Natural killer cell (primary cell): Measurements from ENCODE around the gene CLEC4M. TPM values are rescaled to one million over a fixed set of nuclear protein-coding genes. Genes with fewer than 3 reads are reported as not detected.
"Not testable (repeated sequence)": the region's sequence is repeated elsewhere in the genome, so short reads cannot be mapped to it uniquely, and the experiment has no call there.

Experiments
- ATAC-seq, 3 donors: fragments of 150-1000 bp in 2 of 3; fragments of 200-7000 bp in 1 of 3; cut with Tn5 transposase; 1 replicate in 1 of 3; 2 replicates in 2 of 3; pipeline ENCODE4 v1.10.0; 2021; ENCODE audit warnings: mild to moderate bottlenecking in 2 of 3, moderate library complexity in 2 of 3
- DNase-seq, 2 donors: peaks; one replicate each; pipeline versions ENCODE4 v3.0.0 to v3.0.0-alpha.2; 2013 to 2021; ENCODE audit warnings: mixed read lengths in 1 of 2
- H3K27ac ChIP-seq: one replicate; pipeline ENCODE4 v1.5.1; 2013; ENCODE audit warnings: mild to moderate bottlenecking, low read length
- H3K27me3 ChIP-seq: one replicate; pipeline ENCODE4 v1.6.1; 2013; ENCODE audit warnings: low read length; ENCODE audit not compliant: control insufficient read depth, insufficient read depth
- H3K36me3 ChIP-seq: one replicate; pipeline ENCODE4 v1.6.1; 2013; ENCODE audit warnings: low read length; ENCODE audit not compliant: control insufficient read depth, insufficient read depth
- H3K4me1 ChIP-seq: one replicate; pipeline ENCODE4 v1.6.1; 2013; ENCODE audit warnings: low read length; ENCODE audit not compliant: control insufficient read depth, insufficient read depth
- H3K4me3 ChIP-seq: one replicate; pipeline ENCODE4 v1.5.1; 2013; ENCODE audit warnings: low read length
- H3K9me3 ChIP-seq: one replicate; pipeline ENCODE4 v1.6.1; 2013; ENCODE audit warnings: low read length; ENCODE audit not compliant: control insufficient read depth, insufficient read depth
- H3K27ac Mint-ChIP-seq, 2 donors: one replicate each; pipeline ENCODE4 v1.8.0; 2022; ENCODE audit warnings: mild to moderate bottlenecking in 2 of 2, mixed read lengths in 2 of 2, moderate library complexity in 1 of 2
- H3K27me3 Mint-ChIP-seq, 2 donors: one replicate each; pipeline ENCODE4 v1.8.0; 2022; ENCODE audit warnings: low read depth in 2 of 2, mixed read lengths in 2 of 2
- H3K36me3 Mint-ChIP-seq: one replicate; pipeline ENCODE4 v1.8.0; 2022; ENCODE audit warnings: mixed read lengths
- H3K4me1 Mint-ChIP-seq, 2 donors: one replicate each; pipeline ENCODE4 v1.8.0; 2022; ENCODE audit warnings: mixed read lengths in 2 of 2
- H3K4me3 Mint-ChIP-seq: one replicate; pipeline ENCODE4 v1.8.0; 2022; ENCODE audit warnings: mild to moderate bottlenecking, moderate library complexity, mixed read lengths
- H3K9me3 Mint-ChIP-seq, 2 donors: one replicate each; pipeline ENCODE4 v1.8.0; 2022; ENCODE audit warnings: mixed read lengths in 2 of 2
- WGBS: methylation state at CpG from one replicate; pipeline ENCODE4 v1.1.7; 2013; ENCODE audit warnings: missing lambda C conversion rate; ENCODE audit not compliant: insufficient coverage; 5-methylcytosine and 5-hydroxymethylcytosine counted together
- intact Hi-C: fragments of 100-400 bp; cut with micrococcal nuclease; formaldehyde crosslinking; loops from one replicate; pipeline ENCODE4 v1.14.2; 2022
- total RNA-seq, 4 donors: library from RNA; stranded (reverse); fragments of 120-200 nt in 1 of 4; gene quantifications; one replicate each; pipeline versions ENCODE4 v1.2.3 to v1.2.4, GENCODE V29; 2013 to 2022
- TF ChIP-seq, protein P1 (sequence below): fragments of 200-600 bp; IDR thresholded peaks from one replicate; pipeline ENCODE4 v1.8.0; 2022; ENCODE audit warnings: antibody characterized with exemption

CLEC4M gene
- total RNA-seq, 3 donors from 2014 or later (not counting 1 experiment from before 2014, with no cell fraction given) = not detected

DNA sequence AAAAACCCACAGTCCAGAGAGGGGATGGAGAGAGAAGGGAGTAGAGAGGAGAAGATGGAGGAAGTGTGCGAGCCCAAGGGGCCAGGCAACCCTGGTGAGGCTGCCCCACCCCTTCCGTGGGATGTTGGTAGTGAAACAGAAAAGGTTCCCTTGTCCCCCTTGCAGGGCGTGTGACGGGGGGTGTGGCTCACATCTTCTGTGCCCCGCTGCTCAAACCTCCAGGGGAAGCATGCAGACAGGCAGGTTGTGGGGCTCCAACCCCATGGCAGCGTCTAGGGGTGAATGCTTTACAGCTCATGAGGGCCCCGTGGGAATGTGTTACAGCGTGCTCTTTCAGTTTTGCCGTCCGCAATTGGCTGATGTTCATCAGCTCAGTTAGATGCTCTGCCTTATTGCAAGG lies 52.3 kb downstream of the CLEC4M start:
- peak overlapping the region; percentile 54 for H3K4me3 Mint-ChIP-seq
- H3K9me3 Mint-ChIP-seq = no peaks in the 10 kb centered on the region

GRCh38 chr19:7816040-7816439 lies 53.0 kb downstream of the CLEC4M start:
- H3K4me3 Mint-ChIP-seq, intact Hi-C loops, H3K27ac ChIP-seq, DNase-seq, H3K4me3 ChIP-seq, H3K27ac Mint-ChIP-seq, H3K36me3 Mint-ChIP-seq, H3K27me3 ChIP-seq, H3K9me3 Mint-ChIP-seq, ATAC-seq, H3K36me3 ChIP-seq, H3K4me1 ChIP-seq: not testable (repeated sequence)
- 98% methylated on average over 3 of the region's 3 CpGs for WGBS
- Mint-ChIP-seq H3K27me3 (peaks cover 21 to 23% of the 10 kb centered on the region in 2 donors), H3K4me1 (peaks cover 10 to 12% of the 10 kb centered on the region in 2 donors)
- H3K9me3 ChIP-seq = peaks cover 19% of the 10 kb centered on the region

More for the DNA sequence above, 52.3 kb downstream of the CLEC4M start:
- no peak overlapping the region for H3K4me3 ChIP-seq
- peak overlapping the region in 1 of 2 donors; percentile 7 for H3K27ac Mint-ChIP-seq
- ATAC-seq (peak in 2 of 3 donors; percentile 21 to 49), DNase-seq (peak in 1 of 2 donors; percentile 23)
- peaks cover 15 to 17% of the 10 kb centered on the region in 2 donors for H3K27me3 Mint-ChIP-seq
- H3K36me3 ChIP-seq = no peaks in the 10 kb centered on the region
- peaks cover 24% of the 10 kb centered on the region for H3K9me3 ChIP-seq
- H3K36me3 Mint-ChIP-seq = no peaks in the 10 kb centered on the region
- H3K4me1 Mint-ChIP-seq = peaks cover 10 to 12% of the 10 kb centered on the region in 2 donors
- peaks cover 9% of the 10 kb centered on the region for H3K4me1 ChIP-seq
- H3K27ac ChIP-seq = no peak overlapping the region
- no peaks in the 10 kb centered on the region for H3K27me3 ChIP-seq
- 18% methylated on average over 10 of the region's 10 CpGs for WGBS
- TF ChIP-seq, protein P1, sequence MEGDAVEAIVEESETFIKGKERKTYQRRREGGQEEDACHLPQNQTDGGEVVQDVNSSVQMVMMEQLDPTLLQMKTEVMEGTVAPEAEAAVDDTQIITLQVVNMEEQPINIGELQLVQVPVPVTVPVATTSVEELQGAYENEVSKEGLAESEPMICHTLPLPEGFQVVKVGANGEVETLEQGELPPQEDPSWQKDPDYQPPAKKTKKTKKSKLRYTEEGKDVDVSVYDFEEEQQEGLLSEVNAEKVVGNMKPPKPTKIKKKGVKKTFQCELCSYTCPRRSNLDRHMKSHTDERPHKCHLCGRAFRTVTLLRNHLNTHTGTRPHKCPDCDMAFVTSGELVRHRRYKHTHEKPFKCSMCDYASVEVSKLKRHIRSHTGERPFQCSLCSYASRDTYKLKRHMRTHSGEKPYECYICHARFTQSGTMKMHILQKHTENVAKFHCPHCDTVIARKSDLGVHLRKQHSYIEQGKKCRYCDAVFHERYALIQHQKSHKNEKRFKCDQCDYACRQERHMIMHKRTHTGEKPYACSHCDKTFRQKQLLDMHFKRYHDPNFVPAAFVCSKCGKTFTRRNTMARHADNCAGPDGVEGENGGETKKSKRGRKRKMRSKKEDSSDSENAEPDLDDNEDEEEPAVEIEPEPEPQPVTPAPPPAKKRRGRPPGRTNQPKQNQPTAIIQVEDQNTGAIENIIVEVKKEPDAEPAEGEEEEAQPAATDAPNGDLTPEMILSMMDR = no peak
- intact Hi-C loops = no loop called here

DNA sequence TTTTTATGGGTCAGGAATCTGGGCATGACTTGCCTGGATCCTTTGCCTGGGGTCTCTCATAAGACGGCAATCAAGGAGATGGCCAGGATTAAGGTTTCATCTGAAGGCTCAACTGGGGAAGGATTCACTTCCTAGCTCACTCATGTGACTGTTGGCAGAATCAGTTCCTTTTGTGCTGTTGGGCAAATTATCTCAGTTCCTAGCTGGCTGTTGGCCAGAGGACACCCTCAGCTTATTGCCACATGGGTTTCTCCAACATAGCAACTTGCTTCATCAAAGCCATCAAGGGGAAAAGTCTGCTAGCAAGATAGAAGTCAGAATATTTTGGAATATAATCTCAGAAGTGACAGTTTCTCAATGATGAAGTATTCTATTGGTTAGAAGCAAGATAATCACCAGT lies 54.8 kb downstream of the CLEC4M start:
- H3K9me3 ChIP-seq = peaks cover 6% of the 10 kb centered on the region
- peaks cover 9% of the 10 kb centered on the region for H3K4me1 ChIP-seq
- no peaks in the 10 kb centered on the region for H3K9me3 Mint-ChIP-seq
- ATAC-seq = no peak
- TF ChIP-seq, protein P1 = no peak
- no peak overlapping the region for H3K4me3 Mint-ChIP-seq
- no peaks in the 10 kb centered on the region for H3K36me3 Mint-ChIP-seq
- peaks cover 25 to 26% of the 10 kb centered on the region in 2 donors for H3K27me3 Mint-ChIP-seq
- intact Hi-C loops = no loop called here
- H3K27ac Mint-ChIP-seq = no peak overlapping the region
- no peak overlapping the region for H3K27ac ChIP-seq
- no peak overlapping the region for H3K4me3 ChIP-seq
- H3K36me3 ChIP-seq = no peaks in the 10 kb centered on the region
- 100% methylated on average over 1 of the region's 1 CpG for whole genome bisulfite sequencing
- DNase-seq = no peak
- H3K4me1 Mint-ChIP-seq = peaks cover 10 to 12% of the 10 kb centered on the region in 2 donors
- peaks cover 4% of the 10 kb centered on the region for H3K27me3 ChIP-seq

- no peak overlapping the region for H3K27ac ChIP-seq
- DNase-seq (no peak), ATAC-seq (no peak)
- Mint-ChIP-seq H3K4me3 (no peak overlapping the region), H3K4me1 (peaks cover 10 to 12% of the 10 kb centered on the region in 2 donors), H3K9me3 (no peaks in the 10 kb centered on the region), H3K36me3 (no peaks in the 10 kb centered on the region), H3K27ac (no peak overlapping the region), H3K27me3 (peaks cover 29 to 30% of the 10 kb centered on the region in 2 donors)
- intact Hi-C loops = no loop called here
- no peak overlapping the region for H3K4me3 ChIP-seq
- H3K36me3 ChIP-seq = no peaks in the 10 kb centered on the region
- WGBS = 93% methylated on average over 2 of the region's 2 CpGs
- H3K4me1 ChIP-seq = peaks cover 9% of the 10 kb centered on the region
- peaks cover 6% of the 10 kb centered on the region for H3K9me3 ChIP-seq
- H3K27me3 ChIP-seq = peaks cover 4% of the 10 kb centered on the region
- TF ChIP-seq, protein P1 = no peak
These were observed 55.8 kb downstream of the CLEC4M start for GRCh38 chr19:7818806-7819205.

Other genes starting within 250 kb of the CLEC4M start
- 10 to 100 TPM in 2 of 3 donors, 1 to 10 TPM in 1; 9.8 to 11.6 (median 10.9) TPM for gene ZNF358, start 247.1 kb upstream of the CLEC4M start, total RNA-seq
- gene MCOLN1, start 240.6 kb upstream of the CLEC4M start, total RNA-seq = 10 to 100 TPM; 22.9 to 37.6 (median 27.8) TPM
- gene PNPLA6, start 227.5 kb upstream of the CLEC4M start, total RNA-seq = 100 to 1,000 TPM; 118 to 190 (median 125) TPM
- under 1 TPM in 2 of 3 donors, not detected in 1; 0.24 to 0.34 TPM for gene CAMSAP3, start 167.4 kb upstream of the CLEC4M start, total RNA-seq
- gene XAB2, start 133.7 kb upstream of the CLEC4M start, total RNA-seq = 10 to 100 TPM; 60.2 to 70.8 (median 67.7) TPM
- gene PET100, start 133.4 kb upstream of the CLEC4M start, total RNA-seq = 100 to 1,000 TPM in 2 of 3 donors, 10 to 100 TPM in 1; 92.0 to 139 (median 106) TPM
- 1 to 10 TPM; 5.4 to 8.4 (median 7.7) TPM for gene PCP2, start 129.5 kb upstream of the CLEC4M start, total RNA-seq
- gene STXBP2, start 126.1 kb upstream of the CLEC4M start, total RNA-seq = 100 to 1,000 TPM; 366 to 409 (median 384) TPM
- 1 to 10 TPM in 1 of 3 donors, not detected in 2; 3.8 TPM for gene RETN, start 94.2 kb upstream of the CLEC4M start, total RNA-seq
- 1 to 10 TPM in 2 of 3 donors, under 1 TPM in 1; 0.59 to 4.8 (median 1.8) TPM for gene MCEMP1, start 86.2 kb upstream of the CLEC4M start, total RNA-seq
- 10 to 100 TPM; 53.8 to 58.8 (median 54.2) TPM for gene TRAPPC5, start 82.4 kb upstream of the CLEC4M start, total RNA-seq
- 1 to 10 TPM in 2 of 3 donors, under 1 TPM in 1; 0.52 to 1.2 (median 1.0) TPM for gene FCER2, start 61.1 kb upstream of the CLEC4M start, total RNA-seq
- not detected for gene CLEC4G, start 31.1 kb upstream of the CLEC4M start, total RNA-seq
- under 1 TPM in 1 of 3 donors, not detected in 2; 0.10 TPM for gene CD209, start 15.7 kb upstream of the CLEC4M start, total RNA-seq
- 10 to 100 TPM in 2 of 3 donors, 1 to 10 TPM in 1; 9.6 to 13.5 (median 11.3) TPM for gene EVI5L, start 67.0 kb downstream of the CLEC4M start, total RNA-seq
- gene PRR36, start 111.1 kb downstream of the CLEC4M start, total RNA-seq = under 1 TPM; 0.11 to 0.13 (median 0.12) TPM
- not detected for gene LRRC8E, start 125.3 kb downstream of the CLEC4M start, total RNA-seq
- 100 to 1,000 TPM; 131 to 218 (median 159) TPM for gene MAP2K7, start 140.6 kb downstream of the CLEC4M start, total RNA-seq
- 1 to 10 TPM; 3.5 to 4.6 (median 4.4) TPM for gene TGFBR3L, start 151.6 kb downstream of the CLEC4M start, total RNA-seq
- 10 to 100 TPM; 22.1 to 32.4 (median 27.1) TPM for gene SNAPC2, start 157.1 kb downstream of the CLEC4M start, total RNA-seq
- gene CTXN1, start 162.9 kb downstream of the CLEC4M start, total RNA-seq = under 1 TPM in 1 of 3 donors, not detected in 2; 0.39 TPM
- 100 to 1,000 TPM in 1 of 3 donors, 10 to 100 TPM in 2; 83.3 to 116 (median 89.4) TPM for gene TIMM44, start 180.4 kb downstream of the CLEC4M start, total RNA-seq
- gene ELAVL1, start 242.4 kb downstream of the CLEC4M start, total RNA-seq = 10 to 100 TPM; 36.9 to 43.9 (median 43.8) TPM